Endothelial cell of umbilical vein (primary cell): ENCODE measurements around the gene SSUH2. TPM values are rescaled to one million over a fixed set of nuclear protein-coding genes. Genes with fewer than 3 reads are reported as not detected.

Experiments
- BruUV-seq: library from RNA; stranded (reverse); fragments of 400-500 nt; replicated peaks from 2 replicates; lab custom pipeline; 2021; lab: Mats Ljungman, UMichigan
- CTCF ChIA-PET: fragments of 300-600, 350-600 bp; sonication (Branson Sonifier 250); formaldehyde crosslinking; loops from one replicate; lab custom pipeline; 2021; ENCODE audit warnings: antibody characterized with exemption, inconsistent platforms; lab: Charles Lee
- POLR2A ChIA-PET: fragments of 300-600, 350-600 bp; sonication (Branson Sonifier 250); formaldehyde crosslinking; loops from one replicate; lab custom pipeline; 2021; ENCODE audit warnings: antibody characterized with exemption, inconsistent platforms; lab: Charles Lee
- DNase-seq: peaks from one replicate; pipeline ENCODE4 v3.0.0-alpha.2; 2011; ENCODE audit warnings: low read depth, low spot score
- FAIRE-seq: peaks from 2 replicates; lab custom pipeline; 2011; peaks lifted over from hg19 to GRCh38; lab: Jason Lieb, UNC
- H2AFZ ChIP-seq: 2 replicates; pipeline ENCODE4 v1.6.0; 2012; ENCODE audit warnings: low read depth, low read length, control low read depth, inconsistent platforms
- H3K27ac ChIP-seq: 2 replicates; pipeline ENCODE4 v1.5.1; 2011; ENCODE audit warnings: low read depth, mild to moderate bottlenecking, control low read depth, low read length, moderate library complexity; ENCODE audit not compliant: insufficient read depth
- H3K27me3 ChIP-seq, 2 experiments: 2 replicates each; pipeline versions ENCODE4 v1.6.0 to v1.6.1; 2011; ENCODE audit warnings: low read length in 2 of 2, mixed read lengths in 1 of 2; ENCODE audit not compliant: control insufficient read depth in 2 of 2, insufficient read depth in 2 of 2
- H3K36me3 ChIP-seq, 2 experiments: 2 replicates in 1 of 2; 3 replicates in 1 of 2; pipeline ENCODE4 v1.5.1; 2011; ENCODE audit warnings: low read length in 2 of 2, mild to moderate bottlenecking in 1 of 2, moderate library complexity in 1 of 2; ENCODE audit not compliant: control insufficient read depth in 2 of 2, insufficient read depth in 2 of 2; ENCODE audit errors: extremely low read depth in 1 of 2
- H3K4me1 ChIP-seq: 3 replicates; pipeline ENCODE4 v1.5.1; 2011; ENCODE audit warnings: mild to moderate bottlenecking, low read length; ENCODE audit not compliant: control insufficient read depth, insufficient read depth; ENCODE audit errors: extremely low read depth
- H3K4me2 ChIP-seq: 2 replicates; pipeline ENCODE4 v1.6.1; 2011; ENCODE audit warnings: low read length, control low read depth, mixed read lengths; ENCODE audit not compliant: insufficient read depth
- H3K4me3 ChIP-seq, 3 experiments: fragments of 200-600 bp in 1 of 3; sonication (generic), shearing (Covaris generic) in 1 of 3; replicated peaks in 1 of 3; 2 replicates each; pipeline ENCODE4 v1.5.1; 2011 to 2016; ENCODE audit warnings: control low read depth in 3 of 3, low read length in 3 of 3, mild to moderate bottlenecking in 2 of 3, inconsistent platforms in 1 of 3, low read depth in 1 of 3, moderate library complexity in 1 of 3; ENCODE audit not compliant: insufficient read depth in 1 of 3
- H3K79me2 ChIP-seq: 2 replicates; pipeline ENCODE4 v1.6.0; 2012; ENCODE audit warnings: low read length, inconsistent platforms; ENCODE audit not compliant: control insufficient read depth, insufficient read depth
- H3K9ac ChIP-seq: replicated peaks from 2 replicates; pipeline ENCODE3; 2011; ENCODE audit warnings: low read length, control low read depth; ENCODE audit not compliant: insufficient read depth; ENCODE audit errors: extremely low read depth
- H3K9me1 ChIP-seq: replicated peaks from 3 replicates; pipeline ENCODE4 v1.6.0; 2011; ENCODE audit warnings: mild to moderate bottlenecking, low read length; ENCODE audit not compliant: control insufficient read depth, insufficient read depth; ENCODE audit errors: extremely low read depth
- H3K9me3 ChIP-seq: replicated peaks from 2 replicates; pipeline ENCODE4 v1.5.1; 2012; ENCODE audit warnings: low read length, inconsistent platforms; ENCODE audit not compliant: control insufficient read depth, insufficient read depth
- H4K20me1 ChIP-seq: replicated peaks from 2 replicates; pipeline ENCODE3; 2011; ENCODE audit warnings: mild to moderate bottlenecking, low read length; ENCODE audit not compliant: control insufficient read depth, insufficient read depth; ENCODE audit errors: extremely low read depth
- CTCF ChIP-seq, 2 donors: IDR thresholded peaks; 1 replicate in 1 of 2; 2 replicates in 1 of 2; pipeline ENCODE4 v1.5.1; 2011; ENCODE audit warnings: low read length in 2 of 2, mild to moderate bottlenecking in 2 of 2, moderate library complexity in 2 of 2, control low read depth in 1 of 2, inconsistent platforms in 1 of 2, low read depth in 1 of 2; ENCODE audit not compliant: insufficient read depth in 1 of 2; ENCODE audit errors: extremely low read depth in 1 of 2
- EZH2 ChIP-seq: IDR thresholded peaks from 2 replicates; pipeline ENCODE4 v1.6.1; 2012; ENCODE audit warnings: borderline replicate concordance, low read depth, mild to moderate bottlenecking, moderate library complexity, low read length, inconsistent platforms; ENCODE audit not compliant: severe bottlenecking
- FOS ChIP-seq: IDR thresholded peaks from 2 replicates; pipeline ENCODE4 v1.6.1; 2011; ENCODE audit warnings: mild to moderate bottlenecking, low read length, moderate library complexity, borderline replicate concordance; ENCODE audit not compliant: insufficient read depth
- GATA2 ChIP-seq: IDR thresholded peaks from 2 replicates; pipeline ENCODE4 v1.7.0; 2011; ENCODE audit warnings: low read depth, mild to moderate bottlenecking, moderate library complexity, mixed read lengths, low read length; ENCODE audit not compliant: insufficient read length, insufficient read depth
- JUN ChIP-seq: IDR thresholded peaks from 2 replicates; pipeline ENCODE4 v1.6.1; 2011; ENCODE audit warnings: borderline replicate concordance, low read depth; ENCODE audit not compliant: insufficient read length, insufficient read depth
- MAX ChIP-seq: IDR thresholded peaks from 2 replicates; pipeline ENCODE4 v1.6.1; 2011; ENCODE audit not compliant: insufficient read depth, insufficient read length
- MYC ChIP-seq: IDR thresholded peaks from one replicate; pipeline ENCODE4 v1.6.1; 2011; ENCODE audit warnings: mild to moderate bottlenecking, low read depth, low read length
- POLR2A ChIP-seq: IDR thresholded peaks from 2 replicates; pipeline ENCODE4 v1.6.1; 2012; ENCODE audit warnings: low read depth, mild to moderate bottlenecking, control low read depth, low read length
- POLR2AphosphoS5 ChIP-seq: IDR thresholded peaks from 2 replicates; pipeline ENCODE4 v1.6.1; 2012; ENCODE audit warnings: low read depth, mild to moderate bottlenecking, control low read depth, low read length, moderate library complexity; ENCODE audit not compliant: insufficient read depth
- dilution Hi-C: fragments of 300-500 bp; cut with MboI; formaldehyde crosslinking; loops from one replicate; pipeline ENCODE4 v1.15.0; 2019; ENCODE audit warnings: low sequenced_read_pairs; ENCODE audit not compliant: extremely low pct_ligation_motif_present
- intact Hi-C: fragments of 100-400 bp; cut with micrococcal nuclease; formaldehyde crosslinking; loops from one replicate; pipeline ENCODE4 v1.10.0; 2022
- polyA plus RNA-seq, 4 experiments: library from polyadenylated mRNA; depleted of rRNA in 3 of 4; stranded (reverse) in 3 of 4; unstranded in 1 of 4; fragments of >200 nt; gene quantifications; 2 replicates each; pipeline versions ENCODE4 v1.2.1 to v1.2.3, GENCODE V29; 2011 to 2012; ENCODE audit warnings: missing spikeins in 1 of 4
- total RNA-seq: library from RNA; stranded (reverse); gene quantifications from 2 replicates; pipeline ENCODE4 v1.2.3, GENCODE V29; 2021

Gene SSUH2
- total and polyA plus RNA-seq, 2 donors (not counting 3 experiments of a cell fraction or from before 2014, with no cell fraction given), result 0.44 TPM; not detected in 1

GRCh38 chr3:8623741-8624140 lies 20.9 kb downstream of the SSUH2 start:
- FAIRE-seq, result no peak
- peaks cover 4% of the 10 kb centered on the region for H3K4me1 ChIP-seq

More at GRCh38 chr3:8623741-8624140, 20.9 kb downstream of the SSUH2 start:
- H3K27me3 ChIP-seq, result no peaks in the 10 kb centered on the region
- H3K4me2 ChIP-seq, result no peak overlapping the region
- no peaks in the 10 kb centered on the region for H3K9me3 ChIP-seq
- no peak for DNase-seq
- intact Hi-C loops, result loop anchor here (1.0 to 5.0 kb wide), 7 partner anchors 16 to 386 kb away; partner anchors contain the start of gene LMCD1
- no peaks in the 10 kb centered on the region for H4K20me1 ChIP-seq
- POLR2A ChIA-PET, result no interaction called here
- BruUV-seq, result no TSS peak
- H3K9me1 ChIP-seq, result no peaks in the 10 kb centered on the region
- no peak for TF ChIP-seq GATA2
- TF ChIP-seq EZH2, result no peak
- no peak for TF ChIP-seq CTCF (IDR thresholded peaks at IDR 0.05; ENCODE audit: extremely low read depth in 1 of 2, insufficient read depth in 1 of 2, low read depth in 1 of 2, low read length in 2 of 2)
- TF ChIP-seq POLR2A, result no peak
- TF ChIP-seq FOS, result no peak
- TF ChIP-seq JUN, result no peak
- no peak for TF ChIP-seq MYC
- TF ChIP-seq POLR2AphosphoS5, result no peak
- TF ChIP-seq MAX, result no peak
- H3K27ac ChIP-seq, result no peak overlapping the region
- CTCF ChIA-PET, result interaction anchor here (0.9 to 4.5 kb wide), 6 partner anchors 9 to 299 kb away, joined by 3 to 52 read pairs (median 3); no protein-coding TSS in a partner anchor
- no peak overlapping the region for H3K4me3 ChIP-seq
- no peaks in the 10 kb centered on the region for H3K79me2 ChIP-seq
- H3K9ac ChIP-seq, result no peak overlapping the region
- no peak overlapping the region for H2AFZ ChIP-seq
- no peaks in the 10 kb centered on the region for H3K36me3 ChIP-seq
- dilution Hi-C loops, result no loop called here
